Nephron (organoid): Measurements from ENCODE around the gene TNIK.

Experiments
- H3K27ac Mint-ChIP-seq, 3 experiments: 2 replicates each; pipeline ENCODE4 v1.8.0; 2020; ENCODE audit warnings: mixed read lengths in 3 of 3, mild to moderate bottlenecking in 2 of 3, moderate library complexity in 1 of 3
- H3K27me3 Mint-ChIP-seq: 2 replicates; pipeline ENCODE4 v1.8.0; 2021; ENCODE audit warnings: low read depth, mild to moderate bottlenecking, moderate library complexity, mixed read lengths
- H3K36me3 Mint-ChIP-seq: 2 replicates; pipeline ENCODE4 v1.8.0; 2020; ENCODE audit warnings: low read depth, mixed read lengths
- H3K4me1 Mint-ChIP-seq: 2 replicates; pipeline ENCODE4 v1.8.0; 2020; ENCODE audit warnings: mixed read lengths
- H3K4me3 Mint-ChIP-seq, 3 experiments: 2 replicates each; pipeline ENCODE4 v1.8.0; 2020; ENCODE audit warnings: mild to moderate bottlenecking in 3 of 3, mixed read lengths in 3 of 3, moderate library complexity in 2 of 3
- H3K9me3 Mint-ChIP-seq: 2 replicates; pipeline ENCODE4 v1.8.0; 2020; ENCODE audit warnings: mixed read lengths
- TF ChIP-seq, protein P1 (sequence below), 3 experiments: fragments of 200-600 bp; sonication (generic); IDR thresholded peaks; one replicate each; pipeline ENCODE4 v1.5.0; 2021; ENCODE audit warnings: antibody characterized with exemption in 3 of 3; ENCODE audit not compliant: unreplicated experiment in 3 of 3

Gene TNIK

DNA sequence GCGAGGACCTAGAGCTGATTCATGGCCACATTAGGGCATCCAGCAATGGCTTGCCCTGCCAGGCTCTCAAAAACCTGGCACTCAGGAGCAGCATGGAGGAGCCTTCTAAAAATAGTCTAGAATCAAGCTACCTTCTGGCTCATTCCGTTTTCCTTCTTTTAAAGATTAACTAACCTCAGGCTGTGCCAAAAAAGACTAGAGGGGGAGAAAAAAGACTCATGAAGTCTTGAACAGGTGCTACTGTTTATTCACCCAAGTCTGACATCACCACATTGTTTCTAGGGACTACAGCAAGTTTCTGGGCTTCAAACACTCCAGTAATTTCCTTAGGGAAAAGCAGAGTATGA, 125.8 kb downstream of the TNIK start:
- TF ChIP-seq, protein P1, sequence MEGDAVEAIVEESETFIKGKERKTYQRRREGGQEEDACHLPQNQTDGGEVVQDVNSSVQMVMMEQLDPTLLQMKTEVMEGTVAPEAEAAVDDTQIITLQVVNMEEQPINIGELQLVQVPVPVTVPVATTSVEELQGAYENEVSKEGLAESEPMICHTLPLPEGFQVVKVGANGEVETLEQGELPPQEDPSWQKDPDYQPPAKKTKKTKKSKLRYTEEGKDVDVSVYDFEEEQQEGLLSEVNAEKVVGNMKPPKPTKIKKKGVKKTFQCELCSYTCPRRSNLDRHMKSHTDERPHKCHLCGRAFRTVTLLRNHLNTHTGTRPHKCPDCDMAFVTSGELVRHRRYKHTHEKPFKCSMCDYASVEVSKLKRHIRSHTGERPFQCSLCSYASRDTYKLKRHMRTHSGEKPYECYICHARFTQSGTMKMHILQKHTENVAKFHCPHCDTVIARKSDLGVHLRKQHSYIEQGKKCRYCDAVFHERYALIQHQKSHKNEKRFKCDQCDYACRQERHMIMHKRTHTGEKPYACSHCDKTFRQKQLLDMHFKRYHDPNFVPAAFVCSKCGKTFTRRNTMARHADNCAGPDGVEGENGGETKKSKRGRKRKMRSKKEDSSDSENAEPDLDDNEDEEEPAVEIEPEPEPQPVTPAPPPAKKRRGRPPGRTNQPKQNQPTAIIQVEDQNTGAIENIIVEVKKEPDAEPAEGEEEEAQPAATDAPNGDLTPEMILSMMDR (IDR thresholded peaks at IDR 0.05; ENCODE audit: unreplicated experiment in 3 of 3) = no peak
- no peak overlapping the region for H3K4me3 Mint-ChIP-seq
- H3K9me3 Mint-ChIP-seq = no peaks in the 10 kb centered on the region
- H3K27ac Mint-ChIP-seq = peak overlapping the region; percentile 71 to 81 (median 80)
- H3K27me3 Mint-ChIP-seq = no peaks in the 10 kb centered on the region
- peaks cover 3% of the 10 kb centered on the region for H3K36me3 Mint-ChIP-seq
- peaks cover 37% of the 10 kb centered on the region for H3K4me1 Mint-ChIP-seq

DNA sequence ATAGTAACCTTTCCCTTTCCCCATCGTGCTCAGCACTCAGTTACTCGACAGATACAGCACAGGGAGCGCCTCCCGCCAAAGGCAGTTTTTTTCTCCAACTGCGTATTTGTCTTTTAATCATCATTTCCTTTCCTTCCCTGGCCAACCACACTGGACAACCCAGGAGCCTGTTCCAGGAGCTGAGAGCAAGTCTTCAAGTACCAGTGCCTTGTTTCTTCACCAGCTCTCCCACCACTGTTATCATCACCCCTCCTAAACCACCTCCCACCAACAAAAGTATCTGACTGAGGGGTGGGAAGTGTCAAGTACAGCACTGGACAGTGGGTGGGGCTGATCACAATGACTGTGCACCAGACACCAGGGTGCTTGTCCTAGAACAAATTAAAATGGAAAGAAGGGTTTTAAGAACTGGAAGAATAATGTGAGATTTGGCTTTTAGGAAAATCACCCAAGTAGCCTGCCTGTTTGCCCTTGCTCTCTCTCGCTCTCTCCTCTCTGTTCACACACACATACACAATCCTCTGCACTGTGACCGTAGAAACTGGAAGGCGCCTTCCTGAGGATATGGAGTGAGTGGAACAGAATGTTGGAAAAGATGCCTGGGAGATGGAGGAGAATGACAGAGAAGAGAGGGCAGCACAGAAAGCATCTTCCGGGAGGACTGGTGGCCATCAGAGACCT, 126.3 kb downstream of the TNIK start:
- TF ChIP-seq, protein P1 (IDR thresholded peaks at IDR 0.05; ENCODE audit: unreplicated experiment in 3 of 3) = no peak
- Mint-ChIP-seq H3K27me3 (no peaks in the 10 kb centered on the region), H3K9me3 (no peaks in the 10 kb centered on the region), H3K4me3 (no peak overlapping the region), H3K4me1 (peaks cover 38% of the 10 kb centered on the region), H3K27ac (peak overlapping the region; percentile 71 to 81 (median 80)), H3K36me3 (no peaks in the 10 kb centered on the region)

DNA sequence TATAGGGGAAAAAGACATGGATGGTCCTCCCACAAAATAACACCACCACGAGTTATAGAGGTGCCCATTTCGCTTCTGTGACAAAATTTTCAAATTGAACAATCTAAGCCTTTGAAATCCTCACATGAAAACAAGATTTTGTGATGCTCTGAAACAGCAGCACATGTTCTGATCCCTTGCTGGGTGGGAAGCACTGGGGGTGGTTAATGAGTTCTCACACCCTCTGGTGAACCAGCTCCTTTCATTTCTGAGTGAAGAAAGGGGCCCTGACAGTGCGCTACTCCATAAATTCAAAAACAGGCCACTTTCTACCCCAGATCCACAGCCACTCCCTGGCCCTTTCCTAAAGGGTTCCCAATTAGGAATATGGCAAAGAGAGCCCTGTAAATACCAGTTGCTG, 129.3 kb downstream of the TNIK start:
- Mint-ChIP-seq H3K27me3 (no peaks in the 10 kb centered on the region), H3K4me1 (peaks cover 42% of the 10 kb centered on the region), H3K4me3 (no peak overlapping the region), H3K36me3 (no peaks in the 10 kb centered on the region), H3K27ac (peak overlapping the region in 1 of 3 experiments; percentile 4), H3K9me3 (no peaks in the 10 kb centered on the region)
- TF ChIP-seq, protein P1 (IDR thresholded peaks at IDR 0.05; ENCODE audit: unreplicated experiment in 3 of 3) = no peak

DNA sequence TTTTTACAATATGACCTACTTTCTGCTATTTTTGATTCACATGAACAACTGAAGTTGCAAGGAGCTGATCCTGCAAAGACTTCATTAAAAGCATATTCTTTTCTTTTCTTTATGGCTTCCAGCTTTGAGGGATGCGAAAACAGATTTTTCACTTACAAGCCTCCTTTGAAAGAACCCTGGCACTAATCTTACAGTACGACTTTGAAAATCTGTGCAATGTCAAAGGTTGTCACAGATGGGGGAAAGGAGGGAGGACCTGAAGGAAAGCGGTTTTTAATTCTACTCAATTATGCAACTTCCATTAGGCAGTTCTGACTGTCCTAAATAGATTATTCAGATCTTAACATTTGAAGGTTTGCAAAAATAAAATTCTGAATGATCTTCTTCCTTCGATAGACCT, 130.5 kb downstream of the TNIK start:
- Mint-ChIP-seq H3K36me3 (no peaks in the 10 kb centered on the region), H3K4me1 (peaks cover 33% of the 10 kb centered on the region), H3K27me3 (no peaks in the 10 kb centered on the region), H3K4me3 (no peak overlapping the region), H3K27ac (peak overlapping the region in 1 of 3 experiments; percentile 4), H3K9me3 (no peaks in the 10 kb centered on the region)
- TF ChIP-seq, protein P1 (IDR thresholded peaks at IDR 0.05; ENCODE audit: unreplicated experiment in 3 of 3) = no peak

DNA sequence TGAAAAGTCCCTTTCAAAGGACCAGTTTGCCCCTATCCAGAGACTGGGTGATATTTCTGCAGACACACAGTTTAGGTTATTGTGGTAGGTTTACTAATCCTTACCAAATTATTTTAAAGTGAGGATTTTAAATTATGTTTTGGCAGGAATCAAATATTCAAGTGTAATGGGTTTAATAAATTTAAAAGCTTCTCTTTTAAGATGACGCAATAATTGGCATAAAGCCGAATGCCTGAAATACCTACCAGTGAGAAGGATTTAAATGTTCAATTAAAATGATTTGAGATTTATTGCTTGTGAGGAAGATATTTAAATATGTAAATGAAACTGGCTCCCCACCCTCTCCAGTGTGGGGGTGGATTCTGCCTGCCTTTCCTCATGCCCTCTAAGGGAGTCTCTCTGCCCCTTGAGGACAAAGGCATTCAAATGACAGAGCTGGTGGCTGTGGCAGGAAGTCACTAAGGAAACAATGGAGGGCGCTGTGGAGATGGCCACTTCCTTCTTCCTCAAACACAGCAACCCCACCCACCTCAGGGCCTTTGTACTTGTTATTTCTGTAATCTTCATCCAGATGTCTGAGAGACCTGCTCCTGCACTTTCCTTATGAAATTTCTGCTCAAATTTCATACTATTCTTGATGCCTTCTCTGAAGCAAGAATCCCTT, 131.7 kb downstream of the TNIK start:
- no peaks in the 10 kb centered on the region for H3K9me3 Mint-ChIP-seq
- peaks cover 34% of the 10 kb centered on the region for H3K4me1 Mint-ChIP-seq
- no peak overlapping the region for H3K4me3 Mint-ChIP-seq
- H3K36me3 Mint-ChIP-seq = no peaks in the 10 kb centered on the region
- H3K27ac Mint-ChIP-seq = peak overlapping the region in 1 of 3 experiments; percentile 32
- TF ChIP-seq, protein P1 (IDR thresholded peaks at IDR 0.05; ENCODE audit: unreplicated experiment in 3 of 3) = no peak
- H3K27me3 Mint-ChIP-seq = no peaks in the 10 kb centered on the region
